ENCODE results near the gene METAP1D.

Gene METAP1D

DNA sequence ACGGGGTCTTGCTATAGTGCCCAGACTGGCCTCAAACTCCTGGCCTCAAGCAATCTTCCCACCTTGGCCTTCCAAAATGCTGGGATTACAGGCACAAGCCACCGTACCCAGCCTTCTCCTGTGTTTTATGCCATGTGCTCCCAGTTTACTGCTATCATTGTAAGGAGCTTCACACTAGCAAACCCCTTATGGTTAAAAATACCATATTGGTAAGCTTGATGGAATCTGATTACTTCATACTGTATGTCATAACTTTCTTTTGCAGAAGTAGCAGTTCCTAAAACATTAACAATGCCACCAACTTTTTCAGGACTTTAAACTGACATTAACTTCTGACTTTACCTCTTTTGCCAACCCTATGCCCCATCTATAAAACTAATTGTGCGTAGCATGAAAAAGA lies 41.3 kb upstream of the METAP1D start:
- H3K4me1 ChIP-seq (ENCODE audit: control insufficient read depth in 1 of 2, insufficient read depth in 1 of 2, low read depth in 1 of 2, low read length in 1 of 2): peaks cover 64 to 73% of the 10 kb centered on the region in 2 experiments
- H3K27me3 ChIP-seq: no peaks in the 10 kb centered on the region
- peak overlapping the region in 1 of 2 experiments; percentile 44 for H3K4me3 ChIP-seq (ENCODE audit: low read depth in 1 of 2, low read length in 1 of 2)
- H3K9me3 ChIP-seq: no peaks in the 10 kb centered on the region
- H3K27ac ChIP-seq: peak overlapping the region; percentile 82
- TF ChIP-seq, protein P1, sequence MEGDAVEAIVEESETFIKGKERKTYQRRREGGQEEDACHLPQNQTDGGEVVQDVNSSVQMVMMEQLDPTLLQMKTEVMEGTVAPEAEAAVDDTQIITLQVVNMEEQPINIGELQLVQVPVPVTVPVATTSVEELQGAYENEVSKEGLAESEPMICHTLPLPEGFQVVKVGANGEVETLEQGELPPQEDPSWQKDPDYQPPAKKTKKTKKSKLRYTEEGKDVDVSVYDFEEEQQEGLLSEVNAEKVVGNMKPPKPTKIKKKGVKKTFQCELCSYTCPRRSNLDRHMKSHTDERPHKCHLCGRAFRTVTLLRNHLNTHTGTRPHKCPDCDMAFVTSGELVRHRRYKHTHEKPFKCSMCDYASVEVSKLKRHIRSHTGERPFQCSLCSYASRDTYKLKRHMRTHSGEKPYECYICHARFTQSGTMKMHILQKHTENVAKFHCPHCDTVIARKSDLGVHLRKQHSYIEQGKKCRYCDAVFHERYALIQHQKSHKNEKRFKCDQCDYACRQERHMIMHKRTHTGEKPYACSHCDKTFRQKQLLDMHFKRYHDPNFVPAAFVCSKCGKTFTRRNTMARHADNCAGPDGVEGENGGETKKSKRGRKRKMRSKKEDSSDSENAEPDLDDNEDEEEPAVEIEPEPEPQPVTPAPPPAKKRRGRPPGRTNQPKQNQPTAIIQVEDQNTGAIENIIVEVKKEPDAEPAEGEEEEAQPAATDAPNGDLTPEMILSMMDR (IDR thresholded peaks at IDR 0.05): no peak
- no peaks in the 10 kb centered on the region for H3K36me3 ChIP-seq

DNA sequence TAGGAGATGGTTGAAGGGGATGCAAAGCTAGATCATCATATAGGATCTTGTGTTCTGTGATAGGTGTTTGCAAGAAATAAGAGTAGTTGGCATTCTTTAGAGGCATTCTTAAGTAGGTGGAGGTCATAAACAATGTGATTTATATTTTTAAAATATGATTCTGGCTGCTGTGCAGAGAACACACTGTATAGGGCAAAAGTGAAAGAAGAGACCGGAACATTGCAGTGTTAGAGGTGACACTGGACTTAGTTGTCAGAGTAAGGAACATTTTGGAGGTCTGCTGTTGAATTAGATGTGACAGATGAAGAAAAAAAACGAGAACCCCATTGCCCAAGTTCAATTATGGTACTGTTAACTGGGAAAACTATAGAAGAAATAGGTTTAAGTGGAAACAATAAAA lies 39.8 kb upstream of the METAP1D start:
- Histone ChIP-seq H3K9me3 (no peaks in the 10 kb centered on the region), H3K27ac (peak overlapping the region; percentile 82), H3K36me3 (no peaks in the 10 kb centered on the region), H3K4me3 (ENCODE audit: low read depth in 1 of 2, low read length in 1 of 2) (no peak overlapping the region), H3K4me1 (ENCODE audit: control insufficient read depth in 1 of 2, insufficient read depth in 1 of 2, low read depth in 1 of 2, low read length in 1 of 2) (peaks cover 59 to 65% of the 10 kb centered on the region in 2 experiments), H3K27me3 (no peaks in the 10 kb centered on the region)
- TF ChIP-seq, protein P1 (IDR thresholded peaks at IDR 0.05): no peak

DNA sequence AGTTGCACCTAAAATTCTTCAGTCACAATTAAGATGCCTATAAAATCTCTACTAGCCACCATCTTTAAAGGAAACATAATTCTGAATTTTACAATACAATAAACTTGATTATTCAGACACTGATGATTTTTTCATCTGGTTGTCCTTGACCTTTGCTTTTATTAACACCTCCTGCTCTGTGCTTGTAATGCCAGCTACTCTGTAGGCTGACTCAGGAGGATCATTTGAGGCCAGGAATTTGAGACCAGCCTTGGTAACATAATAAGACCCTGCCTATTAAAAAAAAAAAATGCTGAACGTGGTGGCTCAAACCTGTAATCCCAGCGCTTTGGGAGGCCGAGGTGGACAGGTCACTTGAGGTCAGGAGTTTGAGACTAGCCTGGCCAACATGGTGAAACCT lies 39.2 kb upstream of the METAP1D start:
- no peaks in the 10 kb centered on the region for H3K27me3 ChIP-seq
- no peaks in the 10 kb centered on the region for H3K9me3 ChIP-seq
- H3K27ac ChIP-seq: peak overlapping the region; percentile 82
- peaks cover 59 to 65% of the 10 kb centered on the region in 2 experiments for H3K4me1 ChIP-seq (ENCODE audit: control insufficient read depth in 1 of 2, insufficient read depth in 1 of 2, low read depth in 1 of 2, low read length in 1 of 2)
- H3K36me3 ChIP-seq: no peaks in the 10 kb centered on the region
- TF ChIP-seq, protein P1 (IDR thresholded peaks at IDR 0.05): no peak
- H3K4me3 ChIP-seq (ENCODE audit: low read depth in 1 of 2, low read length in 1 of 2): no peak overlapping the region

DNA sequence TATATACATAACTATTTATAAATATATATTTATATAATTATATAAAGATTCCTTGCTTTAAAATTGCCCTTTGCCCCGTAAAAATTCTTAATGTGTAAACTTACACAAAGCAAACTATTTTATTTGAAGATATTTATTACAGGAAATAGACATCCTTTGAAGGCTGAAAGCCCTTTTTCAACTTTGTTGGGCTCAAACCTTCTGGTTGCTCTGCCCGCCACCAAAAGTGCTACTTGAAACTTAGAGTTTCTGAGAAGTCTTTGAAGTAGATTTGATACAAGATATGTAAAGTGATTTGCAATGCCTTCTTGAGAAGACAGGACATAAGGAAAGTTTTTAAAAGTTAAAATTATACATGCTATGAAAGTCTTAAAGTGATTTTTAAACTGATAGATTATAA lies 36.6 kb upstream of the METAP1D start:
- H3K27me3 ChIP-seq: no peaks in the 10 kb centered on the region
- TF ChIP-seq, protein P1 (IDR thresholded peaks at IDR 0.05): no peak

DNA sequence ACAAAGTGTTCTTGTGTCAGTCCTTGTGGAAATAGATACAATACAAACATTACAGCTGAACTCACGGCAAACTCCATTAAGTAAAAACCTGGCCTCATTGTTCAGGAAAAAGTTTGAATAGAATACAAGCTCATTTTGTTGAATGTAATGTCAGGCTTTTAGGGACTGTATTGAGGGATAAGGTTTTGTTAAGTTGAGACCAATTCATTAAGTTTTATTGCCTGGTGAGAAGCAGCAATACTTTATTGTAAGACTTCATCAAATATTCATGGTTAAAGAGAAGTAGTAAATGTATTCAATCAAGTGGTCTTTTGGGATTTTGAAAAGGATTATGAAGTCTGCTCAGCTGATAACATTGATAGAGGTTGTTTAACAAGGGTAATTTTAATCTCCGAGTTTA lies 35.4 kb upstream of the METAP1D start:
- Histone ChIP-seq H3K4me3 (ENCODE audit: low read depth in 1 of 2, low read length in 1 of 2) (no peak overlapping the region), H3K27me3 (no peaks in the 10 kb centered on the region), H3K4me1 (ENCODE audit: control insufficient read depth in 1 of 2, insufficient read depth in 1 of 2, low read depth in 1 of 2, low read length in 1 of 2) (peaks cover 25 to 30% of the 10 kb centered on the region in 2 experiments), H3K27ac (no peak overlapping the region), H3K9me3 (no peaks in the 10 kb centered on the region), H3K36me3 (no peaks in the 10 kb centered on the region)
- TF ChIP-seq, protein P1 (IDR thresholded peaks at IDR 0.05): no peak

More for the DNA sequence above, 36.6 kb upstream of the METAP1D start:
- Histone ChIP-seq H3K36me3 (no peaks in the 10 kb centered on the region), H3K9me3 (no peaks in the 10 kb centered on the region), H3K27ac (no peak overlapping the region), H3K4me3 (ENCODE audit: low read depth in 1 of 2, low read length in 1 of 2) (no peak overlapping the region), H3K4me1 (ENCODE audit: control insufficient read depth in 1 of 2, insufficient read depth in 1 of 2, low read depth in 1 of 2, low read length in 1 of 2) (peaks cover 36 to 41% of the 10 kb centered on the region in 2 experiments)

DNA sequence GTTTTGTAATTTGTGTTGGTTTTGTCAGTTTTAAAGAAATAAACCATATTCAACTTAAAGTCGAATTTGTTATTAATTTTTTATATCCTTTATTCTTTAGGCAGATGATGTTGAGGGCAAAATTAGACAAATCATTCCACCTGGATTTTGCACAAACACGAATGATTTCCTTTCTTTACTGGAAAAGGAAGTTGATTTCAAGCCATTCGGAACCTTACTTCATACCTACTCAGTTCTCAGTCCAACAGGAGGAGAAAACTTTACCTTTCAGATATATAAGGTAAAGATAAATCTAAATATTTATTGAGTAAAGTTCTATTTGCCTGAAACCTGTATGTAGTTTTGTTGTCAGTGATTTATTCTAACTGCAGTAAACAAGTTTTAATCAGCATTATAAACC lies 34.5 kb upstream of the METAP1D start:
- Histone ChIP-seq H3K27me3 (no peaks in the 10 kb centered on the region), H3K4me1 (ENCODE audit: control insufficient read depth in 1 of 2, insufficient read depth in 1 of 2, low read depth in 1 of 2, low read length in 1 of 2) (peaks cover 15 to 21% of the 10 kb centered on the region in 2 experiments), H3K36me3 (no peaks in the 10 kb centered on the region), H3K27ac (peak overlapping the region; percentile 41), H3K4me3 (ENCODE audit: low read depth in 1 of 2, low read length in 1 of 2) (no peak overlapping the region), H3K9me3 (no peaks in the 10 kb centered on the region)
- TF ChIP-seq, protein P1 (IDR thresholded peaks at IDR 0.05): no peak
